Placental epithelial cell (primary cell): ENCODE results near the gene KIF16B. TPM values are rescaled to one million over a fixed set of nuclear protein-coding genes. Genes with fewer than 3 reads are reported as not detected.

Experiments used
- total RNA-seq: library from RNA; depleted of rRNA; stranded (reverse); fragments of >200 nt; gene quantifications from 2 replicates; pipeline ENCODE4 v1.2.3, GENCODE V29; 2012

The KIF16B gene, protein sequence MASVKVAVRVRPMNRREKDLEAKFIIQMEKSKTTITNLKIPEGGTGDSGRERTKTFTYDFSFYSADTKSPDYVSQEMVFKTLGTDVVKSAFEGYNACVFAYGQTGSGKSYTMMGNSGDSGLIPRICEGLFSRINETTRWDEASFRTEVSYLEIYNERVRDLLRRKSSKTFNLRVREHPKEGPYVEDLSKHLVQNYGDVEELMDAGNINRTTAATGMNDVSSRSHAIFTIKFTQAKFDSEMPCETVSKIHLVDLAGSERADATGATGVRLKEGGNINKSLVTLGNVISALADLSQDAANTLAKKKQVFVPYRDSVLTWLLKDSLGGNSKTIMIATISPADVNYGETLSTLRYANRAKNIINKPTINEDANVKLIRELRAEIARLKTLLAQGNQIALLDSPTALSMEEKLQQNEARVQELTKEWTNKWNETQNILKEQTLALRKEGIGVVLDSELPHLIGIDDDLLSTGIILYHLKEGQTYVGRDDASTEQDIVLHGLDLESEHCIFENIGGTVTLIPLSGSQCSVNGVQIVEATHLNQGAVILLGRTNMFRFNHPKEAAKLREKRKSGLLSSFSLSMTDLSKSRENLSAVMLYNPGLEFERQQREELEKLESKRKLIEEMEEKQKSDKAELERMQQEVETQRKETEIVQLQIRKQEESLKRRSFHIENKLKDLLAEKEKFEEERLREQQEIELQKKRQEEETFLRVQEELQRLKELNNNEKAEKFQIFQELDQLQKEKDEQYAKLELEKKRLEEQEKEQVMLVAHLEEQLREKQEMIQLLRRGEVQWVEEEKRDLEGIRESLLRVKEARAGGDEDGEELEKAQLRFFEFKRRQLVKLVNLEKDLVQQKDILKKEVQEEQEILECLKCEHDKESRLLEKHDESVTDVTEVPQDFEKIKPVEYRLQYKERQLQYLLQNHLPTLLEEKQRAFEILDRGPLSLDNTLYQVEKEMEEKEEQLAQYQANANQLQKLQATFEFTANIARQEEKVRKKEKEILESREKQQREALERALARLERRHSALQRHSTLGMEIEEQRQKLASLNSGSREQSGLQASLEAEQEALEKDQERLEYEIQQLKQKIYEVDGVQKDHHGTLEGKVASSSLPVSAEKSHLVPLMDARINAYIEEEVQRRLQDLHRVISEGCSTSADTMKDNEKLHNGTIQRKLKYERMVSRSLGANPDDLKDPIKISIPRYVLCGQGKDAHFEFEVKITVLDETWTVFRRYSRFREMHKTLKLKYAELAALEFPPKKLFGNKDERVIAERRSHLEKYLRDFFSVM (N-terminal part only)
- total RNA-seq, result 8.6 and 10.3 TPM in 2 replicates

DNA sequence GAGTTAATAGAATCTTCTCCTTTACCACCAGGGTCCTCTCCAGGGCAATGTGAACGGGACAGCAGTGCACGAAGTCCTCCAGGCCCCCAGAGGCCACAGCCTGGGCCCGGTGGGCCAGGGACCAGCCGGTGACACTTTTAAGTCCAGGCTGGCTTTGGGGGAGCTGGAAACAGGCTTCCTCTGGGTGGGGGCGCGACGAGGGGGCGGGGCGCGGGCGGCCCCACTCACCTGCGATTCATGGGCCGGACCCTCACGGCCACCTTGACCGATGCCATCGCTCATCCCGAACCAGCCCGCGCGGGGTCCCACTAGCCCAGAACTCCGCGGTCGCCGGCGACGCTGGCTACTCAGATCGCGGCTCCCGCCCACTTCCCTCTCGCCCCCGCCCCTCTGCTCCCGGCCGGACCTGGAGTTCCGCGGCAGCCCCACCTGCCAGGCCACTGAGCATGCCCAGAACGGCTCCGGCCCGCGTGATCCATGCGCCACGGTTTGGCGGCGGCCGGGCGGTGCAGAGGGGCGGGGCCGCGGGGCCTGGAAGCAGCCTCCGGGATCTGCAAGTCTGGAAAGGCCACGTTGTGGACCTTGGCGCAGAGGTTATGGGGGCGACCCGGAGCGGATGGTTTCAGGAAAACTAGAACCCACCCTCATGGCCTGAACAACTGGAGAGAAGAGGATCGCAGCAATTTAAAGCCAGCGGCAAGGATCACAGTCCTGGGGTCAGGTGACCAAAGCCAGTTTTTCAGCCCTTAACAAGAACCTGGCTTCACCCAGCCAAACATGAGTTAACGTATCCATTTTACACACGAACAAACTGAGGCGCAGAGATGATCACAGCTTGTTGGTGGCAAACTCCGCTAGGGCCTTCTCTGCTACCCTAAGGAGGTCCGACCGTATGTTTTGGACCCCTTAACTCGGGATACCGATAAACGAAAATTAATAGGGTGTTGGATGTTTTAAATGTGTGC lies at the start of gene KIF16B:
TSS of gene KIF16B (minus strand) at position 448 of the 965 bp plus-strand sequence. CDS start at position 275, 173 bp downstream.

Other genes starting within 250 kb of the KIF16B start
- gene SNRPB2, start 156.6 kb upstream of the KIF16B start, total RNA-seq, result 36.5 and 49.5 TPM in 2 replicates
- not detected in 2 replicates for gene OTOR, start 174.9 kb upstream of the KIF16B start, total RNA-seq